Body of pancreas (tissue), 4 donors: Measurements from ENCODE around the gene GPR107.

ENCODE experiments used
- CTCF ChIP-seq, 7 experiments: fragments of 450-650 bp in 4 of 7; fragments of 200-600 bp in 3 of 7; sonication (generic) in 3 of 7; IDR thresholded peaks; one replicate each; pipeline ENCODE4 v1.5.1; 2016 to 2019; ENCODE audit warnings: antibody characterized with exemption in 7 of 7
- POLR2A ChIP-seq, 3 donors: fragments of 450-650 bp; IDR thresholded peaks; one replicate each; pipeline ENCODE4 v1.6.1; 2016; ENCODE audit warnings: antibody characterized with exemption in 3 of 3, mild to moderate bottlenecking in 2 of 3

GRCh38 chr9:130018265-130018664 is 35.4 kb upstream of the GPR107 start:
- TF ChIP-seq POLR2A (IDR thresholded peaks at IDR 0.05) (no peak), CTCF (IDR thresholded peaks at IDR 0.05) (no peak)
